GM19372 (cell line): ENCODE results near the gene RAD52.

Experiments used
- ATAC-seq: cut with Tn5 transposase; IDR thresholded peaks from one replicate; pipeline ENCODE4 v1.9.1; 2021; ENCODE audit warnings: mild to moderate bottlenecking, low read depth, moderate library complexity; ENCODE audit not compliant: unreplicated experiment

Gene RAD52

DNA sequence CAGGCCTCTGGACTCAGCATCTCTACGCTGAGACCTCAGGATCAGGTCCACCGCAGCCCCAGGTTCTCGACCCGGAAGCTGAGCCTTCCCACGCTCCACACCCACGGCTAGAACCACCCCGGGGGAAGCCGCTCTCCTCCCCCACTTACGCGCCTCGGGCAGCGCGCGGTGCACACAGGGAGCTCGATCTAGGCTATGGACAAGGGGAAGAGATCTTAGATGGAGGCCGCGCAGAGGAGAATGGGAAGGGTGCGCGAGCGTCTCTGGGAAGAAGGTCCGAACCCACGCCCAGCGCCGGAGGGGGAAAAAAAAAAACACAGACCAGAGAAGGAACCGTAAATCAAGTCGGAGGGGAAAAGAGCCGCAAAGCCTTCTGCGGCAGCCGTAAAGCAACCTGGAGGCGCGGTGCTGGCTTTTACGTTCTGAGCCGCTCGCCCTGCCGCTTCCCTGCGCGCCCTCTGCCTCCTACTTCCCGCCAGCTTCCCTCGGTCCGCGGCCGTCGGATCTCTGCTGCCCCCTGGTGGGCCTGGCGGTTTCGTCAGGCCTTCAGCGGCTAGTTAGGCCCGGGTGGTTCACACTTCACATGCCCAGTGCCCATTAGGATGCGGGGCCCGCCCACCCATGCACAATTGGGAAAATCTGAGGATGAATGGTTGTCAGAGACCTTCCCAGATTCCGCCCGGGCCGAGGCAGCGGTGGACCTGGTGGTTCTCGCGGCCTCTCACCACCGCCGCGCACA is at the start of gene RAD52:
RAD52 (minus strand) TSS at position 242 of the 739 bp plus-strand sequence. CDS start 16,636 bp downstream, outside the sequence.
- peak; percentile 80 for ATAC-seq

DNA sequence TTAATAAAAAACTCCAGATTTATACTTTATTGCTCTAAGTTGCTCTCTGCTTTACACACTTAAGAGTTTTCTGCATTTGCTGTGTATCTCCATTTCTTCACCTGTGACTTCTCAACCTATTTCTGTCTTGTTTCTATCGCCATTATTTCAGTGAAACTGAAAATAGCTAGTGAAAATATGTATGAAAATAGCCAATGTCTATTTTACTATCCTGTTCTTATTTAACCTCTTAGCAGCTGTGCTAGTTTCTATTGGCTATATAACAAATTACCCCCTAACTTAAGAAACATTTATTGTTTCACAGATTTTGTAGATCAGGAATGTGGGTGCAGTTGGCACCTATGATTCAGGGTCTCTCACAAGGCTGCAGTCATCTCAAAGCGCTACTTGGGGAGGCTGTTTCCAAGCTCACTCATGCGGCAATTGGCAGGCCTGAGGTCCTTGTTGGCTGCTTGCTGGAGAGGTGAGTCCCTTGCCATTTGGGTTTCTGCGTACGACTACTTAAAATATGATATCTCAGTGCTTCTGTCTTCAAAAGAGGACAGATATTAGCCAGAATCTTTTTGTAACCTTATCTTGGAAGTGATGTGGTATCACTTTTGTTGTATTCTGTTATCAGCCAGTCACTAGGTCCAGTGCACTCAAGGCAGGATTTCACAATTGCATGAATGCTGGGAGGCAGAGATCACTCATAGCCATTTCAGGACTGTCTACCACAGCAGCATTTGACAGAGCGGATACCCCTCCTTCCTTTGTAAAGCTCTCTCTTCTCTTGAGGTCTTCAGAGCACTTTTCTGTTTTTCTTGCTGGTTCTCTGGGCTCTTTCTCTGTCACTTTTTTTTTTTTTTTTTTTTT is 48.8 kb upstream of the RAD52 start:
- no peak for ATAC-seq

DNA sequence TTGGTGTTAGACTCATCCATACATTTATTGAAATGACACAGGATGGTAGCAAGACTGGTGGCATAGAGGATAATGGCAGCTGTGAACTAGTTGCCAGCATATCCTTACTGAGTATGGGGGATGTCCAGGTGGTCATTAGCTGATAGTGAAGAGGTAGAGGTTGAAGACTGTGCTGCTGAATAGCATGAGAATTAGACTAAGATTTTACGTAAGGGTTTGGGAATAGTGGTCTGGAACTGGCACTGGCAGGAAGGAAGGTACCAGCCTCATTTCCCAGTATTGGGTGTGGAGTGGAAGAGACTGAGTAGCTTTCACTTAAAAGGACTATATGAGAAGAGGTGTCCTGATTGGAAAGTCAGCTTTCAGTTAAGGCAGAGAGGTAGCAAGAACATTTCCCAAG is 48.0 kb upstream of the RAD52 start:
- ATAC-seq, result no peak

DNA sequence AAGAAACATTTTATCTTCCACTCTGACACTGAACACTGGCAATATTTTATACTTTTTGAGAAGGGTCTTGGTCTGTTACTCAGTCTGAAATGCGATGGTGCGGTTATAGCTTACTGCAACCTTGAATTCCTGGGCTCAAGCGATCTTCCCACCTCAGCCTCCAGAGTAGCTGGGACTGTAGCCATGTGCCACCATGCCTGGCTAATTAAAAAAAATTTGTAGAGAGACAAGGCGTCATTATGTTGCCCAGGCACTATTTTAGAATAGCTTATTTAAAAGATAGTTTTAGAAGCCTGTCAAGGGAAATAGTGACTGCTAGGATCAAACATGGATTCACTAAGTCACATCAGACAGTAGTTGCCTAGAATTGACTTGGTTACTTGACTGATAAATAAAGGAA is 47.4 kb upstream of the RAD52 start:
- no peak for ATAC-seq

DNA sequence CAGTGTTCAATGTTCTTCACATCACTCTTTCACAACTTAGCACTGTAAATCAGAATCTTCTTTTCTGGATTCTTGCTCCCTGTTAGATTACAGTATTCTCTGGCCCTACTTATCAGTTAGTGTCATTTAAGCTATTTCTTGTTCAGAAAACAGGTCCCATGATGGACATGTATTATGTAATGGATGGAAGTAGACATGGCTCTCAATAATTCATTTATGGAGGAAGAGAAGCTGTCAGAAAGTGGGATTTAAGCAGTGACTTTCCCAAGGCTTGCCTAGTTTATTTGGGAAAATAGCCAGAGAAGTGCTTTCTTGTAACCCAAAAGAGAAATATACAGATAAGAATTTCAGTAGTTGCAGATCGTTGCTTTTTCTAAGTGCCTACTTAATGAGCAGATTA is 43.2 kb upstream of the RAD52 start:
- no peak for ATAC-seq

DNA sequence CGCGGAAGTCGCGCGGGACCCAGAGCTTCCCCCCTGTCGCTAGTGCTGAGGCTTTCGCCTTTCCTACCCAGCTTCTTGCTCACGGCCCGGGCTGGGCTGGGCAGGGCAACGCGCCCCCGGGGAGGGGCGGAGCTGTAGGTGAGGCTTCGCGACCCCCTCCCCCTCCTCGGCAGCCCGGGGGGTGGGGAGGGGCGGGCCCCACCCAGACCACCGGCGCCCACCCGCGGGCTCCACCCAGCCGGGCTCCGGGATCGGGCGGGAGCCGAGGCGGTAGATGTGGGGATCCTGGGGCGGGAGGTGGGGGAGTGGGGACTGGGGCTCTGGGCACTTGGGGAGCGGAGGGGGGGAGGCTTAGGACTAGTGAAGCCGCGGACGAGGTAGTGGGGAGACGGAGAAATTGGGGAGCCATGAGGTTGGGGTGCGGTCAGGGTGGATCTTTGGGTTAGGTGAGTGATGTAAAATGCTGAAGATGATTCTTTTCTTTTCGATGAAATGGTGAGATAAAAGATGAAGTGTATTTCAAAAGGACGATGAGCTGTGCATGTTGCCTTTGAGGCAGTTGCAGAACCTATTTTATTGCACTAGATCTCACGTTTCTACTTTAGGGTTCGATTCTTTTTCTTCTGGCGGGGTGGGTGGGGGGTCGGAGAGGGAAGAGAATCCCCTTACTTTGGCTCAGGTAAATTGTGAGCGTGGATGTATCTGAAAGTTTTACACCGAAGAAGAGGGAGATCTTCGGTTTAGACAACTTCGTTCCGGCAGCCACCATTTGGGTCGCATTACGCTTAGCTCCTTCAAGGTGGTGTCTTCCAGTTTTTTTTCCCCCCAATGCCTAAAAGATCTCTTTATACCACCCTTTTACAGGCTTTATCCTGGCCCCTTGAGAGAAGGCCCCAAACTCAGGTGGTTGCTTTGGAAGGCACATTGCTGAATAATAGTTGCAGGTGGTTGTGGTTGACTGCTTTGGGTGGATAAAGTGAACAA is 42.1 kb upstream of the RAD52 start:
- ATAC-seq, result peak; percentile 39

DNA sequence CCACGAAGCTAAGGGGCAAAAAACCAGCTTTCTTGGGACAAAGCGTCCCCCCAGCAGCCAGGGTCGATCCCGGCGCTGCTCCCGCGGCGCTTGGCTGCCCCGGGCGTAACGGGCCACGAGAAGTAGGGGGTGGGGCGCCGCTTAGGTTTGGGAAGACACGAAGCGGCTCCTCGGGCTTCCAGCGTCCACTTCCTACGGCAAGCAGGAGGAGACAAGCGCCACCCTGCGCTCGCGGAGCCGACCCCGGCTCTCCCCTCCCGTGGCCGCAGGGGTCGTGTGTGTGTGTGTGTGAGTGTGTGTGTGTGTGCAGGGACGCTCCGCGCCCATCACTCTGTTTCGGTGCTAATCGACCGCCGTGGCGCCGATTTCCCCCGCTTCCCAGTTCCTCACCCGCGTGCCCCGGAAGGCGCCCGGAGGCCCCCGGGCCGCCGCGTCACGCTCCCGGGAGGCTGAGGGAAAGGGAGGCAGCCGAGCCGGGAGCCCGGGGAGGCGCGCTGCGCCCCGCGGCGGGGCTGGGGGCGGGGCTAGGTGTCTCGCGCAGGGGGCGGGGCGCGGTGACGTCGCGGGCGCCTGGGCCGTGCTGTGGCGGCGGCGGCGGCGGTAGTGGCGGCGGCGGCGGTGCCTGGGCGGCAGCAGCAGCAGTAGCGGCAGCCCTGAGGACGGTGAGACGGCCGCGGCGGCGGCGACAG is 41.3 kb upstream of the RAD52 start, which contains the start of gene ERC1:
ERC1 (plus strand) TSS at position 563 of the 689 bp plus-strand sequence. CDS start 36,681 bp downstream, outside the sequence.
- peak; percentile 86 for ATAC-seq

DNA sequence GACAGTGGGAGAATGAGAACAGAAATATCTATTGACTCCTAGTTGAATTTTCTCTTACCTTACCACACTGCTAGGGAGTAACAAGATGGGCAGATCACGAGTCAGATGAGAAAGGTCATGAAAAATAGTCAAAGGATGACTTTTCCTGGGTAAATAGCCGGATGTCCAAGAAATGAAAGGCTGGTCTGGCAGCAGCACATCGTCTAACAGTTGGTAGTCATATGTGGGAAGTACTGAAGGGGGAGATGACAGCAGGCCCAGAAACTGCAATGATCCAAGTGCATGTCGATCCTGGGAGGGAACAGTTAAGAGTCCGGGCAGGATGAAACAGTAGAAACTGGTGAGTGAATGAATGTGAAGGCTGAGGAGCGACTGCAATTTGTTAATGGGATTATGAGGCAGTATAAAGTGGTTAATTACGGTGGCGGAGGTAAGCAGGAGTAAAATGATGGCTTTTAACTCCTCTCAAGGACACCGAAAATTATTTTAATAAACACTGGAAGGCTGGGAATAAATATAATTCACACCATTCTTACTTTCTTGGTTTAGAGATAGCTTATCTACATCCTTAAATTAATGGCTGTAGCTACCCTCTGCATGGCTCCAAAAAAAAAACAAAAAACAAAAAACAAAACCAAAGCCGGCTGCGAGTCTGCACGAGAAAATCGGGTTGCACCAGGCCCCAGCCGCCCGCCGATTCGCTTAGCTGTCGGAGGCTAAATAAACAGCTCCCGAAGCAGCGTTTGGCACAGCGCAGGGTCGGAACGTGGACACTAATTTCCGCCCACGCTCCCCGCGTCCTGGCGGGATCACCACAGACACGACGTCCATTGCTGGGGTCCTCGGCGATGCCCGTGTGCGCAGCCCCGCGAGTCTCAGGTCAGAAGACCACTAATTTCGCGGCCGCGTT is 40.5 kb upstream of the RAD52 start:
- no peak for ATAC-seq

DNA sequence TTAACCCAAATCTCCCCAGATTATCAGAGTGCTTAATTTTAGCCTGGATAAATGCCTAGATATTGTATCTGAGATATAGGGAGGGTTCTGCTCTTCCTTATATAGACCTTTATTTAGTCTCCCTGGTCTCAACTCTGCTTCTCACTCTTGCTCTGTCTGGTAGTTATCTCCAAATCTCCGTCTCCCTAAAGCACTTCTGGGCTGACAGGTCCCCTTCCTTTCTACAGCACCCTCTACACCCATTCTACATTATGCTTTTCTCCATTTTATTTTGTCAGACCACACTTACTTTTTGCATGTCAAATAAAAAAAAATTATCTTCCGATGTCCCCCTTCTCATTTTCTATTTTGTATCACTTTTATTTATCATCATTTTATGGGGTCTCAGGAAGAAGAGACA is 39.6 kb upstream of the RAD52 start:
- no peak for ATAC-seq

DNA sequence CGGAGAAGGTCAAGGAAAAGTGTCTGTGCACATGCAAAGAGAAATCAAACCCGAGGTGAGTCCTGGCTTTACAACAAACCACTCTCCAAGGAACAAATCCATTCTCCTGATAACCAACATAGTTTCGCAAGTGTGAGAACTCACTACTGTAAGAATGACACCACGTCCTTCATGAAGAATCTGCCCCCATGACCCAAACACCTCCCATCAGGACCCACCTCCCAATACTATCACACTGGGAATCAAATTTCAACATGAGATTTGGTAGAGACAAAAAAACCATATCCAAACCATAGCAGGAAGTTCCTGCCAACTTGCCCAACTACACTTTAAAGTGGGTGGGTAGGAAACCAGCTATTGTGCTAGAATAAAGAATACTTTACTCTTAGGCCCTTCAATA is 39.2 kb upstream of the RAD52 start:
- ATAC-seq, result no peak

DNA sequence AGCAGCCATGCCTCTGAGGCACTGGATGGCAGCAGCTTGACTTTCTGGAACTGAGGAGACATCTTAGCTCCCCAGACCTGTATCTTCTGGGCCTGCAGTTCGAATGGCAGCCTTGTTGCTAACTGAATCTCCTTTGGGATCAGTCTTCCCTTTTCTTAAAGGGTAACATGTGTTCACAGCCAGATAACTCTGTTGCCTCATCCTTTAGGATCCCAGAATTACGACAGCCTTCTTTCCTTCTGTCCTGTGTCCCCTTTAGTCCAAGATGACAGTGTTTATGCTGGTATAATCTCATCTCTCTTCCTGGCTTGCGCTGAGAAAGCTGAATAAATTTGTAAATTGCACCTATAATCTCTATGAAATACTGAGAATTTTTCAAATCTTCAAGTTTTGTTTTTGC is 32.5 kb upstream of the RAD52 start:
- no peak for ATAC-seq

DNA sequence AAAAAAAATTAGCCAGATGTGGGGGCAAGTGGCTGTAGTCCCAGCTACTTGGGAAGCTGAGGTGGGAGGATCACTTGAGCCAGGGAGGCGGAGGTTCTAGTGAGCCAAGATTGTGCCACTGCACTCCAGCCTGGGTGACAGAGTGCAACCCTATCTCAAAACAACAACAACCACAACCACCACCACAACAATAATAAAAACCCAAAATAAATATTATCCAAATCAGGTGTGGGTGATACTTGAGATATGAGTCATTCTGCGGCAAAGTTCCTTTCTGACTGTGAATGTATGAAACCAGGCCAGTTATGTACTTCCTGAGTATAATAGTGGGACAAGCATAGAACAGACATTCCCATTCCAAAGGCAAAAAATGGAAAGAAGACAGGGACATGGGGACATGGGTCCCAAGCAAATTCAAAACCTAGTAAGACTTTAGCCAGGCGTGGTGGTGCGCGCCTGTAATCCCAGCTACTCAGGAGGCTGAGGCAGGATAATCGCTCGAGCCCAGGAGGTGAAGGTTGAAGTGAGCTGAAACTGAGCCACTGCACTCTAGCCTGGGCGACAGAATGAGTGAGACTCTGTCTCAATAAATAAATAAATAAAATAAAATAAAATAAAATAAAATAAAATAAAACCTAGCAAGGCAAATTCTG is 31.8 kb upstream of the RAD52 start:
- no peak for ATAC-seq

DNA sequence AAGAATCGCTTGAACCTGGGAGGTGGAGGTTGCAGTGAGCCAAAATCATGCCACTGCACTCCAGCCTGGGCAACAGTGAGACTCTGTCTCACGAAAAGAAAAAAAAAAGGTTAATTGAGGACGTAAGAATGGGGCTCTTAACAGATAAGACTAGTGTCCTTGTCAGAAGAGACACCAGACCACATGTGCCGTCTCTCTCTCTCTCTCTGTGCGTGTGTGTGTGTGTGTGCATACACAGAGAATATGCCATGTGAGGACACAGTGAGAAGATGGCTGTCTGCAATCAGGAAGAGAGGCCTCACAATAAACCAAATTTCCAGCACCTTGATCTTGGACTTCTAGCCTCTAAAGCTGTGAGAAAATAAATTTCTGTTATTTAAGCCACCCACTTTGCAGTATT is 29.9 kb upstream of the RAD52 start:
- no peak for ATAC-seq

DNA sequence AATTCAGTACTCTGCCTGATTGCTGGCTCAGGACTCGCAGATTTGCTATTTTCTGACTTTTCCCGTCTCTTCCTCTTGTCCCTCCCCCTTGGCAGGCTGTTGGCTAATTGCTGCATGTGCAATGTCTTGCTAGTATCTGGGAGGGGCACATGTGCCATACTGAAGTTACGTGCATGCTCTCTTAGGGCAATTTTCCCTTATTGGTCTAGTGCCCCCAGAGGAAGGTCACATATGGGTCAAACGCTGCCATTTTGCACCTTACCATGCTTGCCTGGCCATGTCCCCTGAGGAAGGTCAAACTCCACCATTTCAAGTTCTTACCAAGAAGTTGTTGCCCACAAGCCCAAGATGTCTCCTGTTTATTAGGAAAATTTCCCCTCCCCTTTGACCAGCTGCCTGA is 27.7 kb upstream of the RAD52 start:
- ATAC-seq, result no peak

DNA sequence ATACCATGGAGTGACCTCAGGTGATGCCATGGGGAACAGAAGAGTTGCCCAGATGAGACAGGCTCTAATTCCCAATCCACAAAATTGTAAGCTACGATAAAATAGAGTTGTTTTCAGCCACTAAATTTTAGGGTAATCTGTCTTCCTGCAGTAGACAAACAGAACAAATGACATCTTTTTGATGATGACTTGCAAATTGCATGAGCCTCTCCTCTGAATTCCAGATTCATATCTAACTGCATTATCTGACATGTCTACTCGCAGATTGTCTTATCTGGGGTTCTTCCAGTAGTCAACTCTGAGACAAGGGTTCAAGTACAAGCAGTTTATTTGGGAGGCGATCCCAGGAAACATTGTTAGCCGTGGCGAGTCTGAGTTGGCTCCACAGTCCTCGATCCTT is 27.1 kb upstream of the RAD52 start:
- ATAC-seq, result no peak

DNA sequence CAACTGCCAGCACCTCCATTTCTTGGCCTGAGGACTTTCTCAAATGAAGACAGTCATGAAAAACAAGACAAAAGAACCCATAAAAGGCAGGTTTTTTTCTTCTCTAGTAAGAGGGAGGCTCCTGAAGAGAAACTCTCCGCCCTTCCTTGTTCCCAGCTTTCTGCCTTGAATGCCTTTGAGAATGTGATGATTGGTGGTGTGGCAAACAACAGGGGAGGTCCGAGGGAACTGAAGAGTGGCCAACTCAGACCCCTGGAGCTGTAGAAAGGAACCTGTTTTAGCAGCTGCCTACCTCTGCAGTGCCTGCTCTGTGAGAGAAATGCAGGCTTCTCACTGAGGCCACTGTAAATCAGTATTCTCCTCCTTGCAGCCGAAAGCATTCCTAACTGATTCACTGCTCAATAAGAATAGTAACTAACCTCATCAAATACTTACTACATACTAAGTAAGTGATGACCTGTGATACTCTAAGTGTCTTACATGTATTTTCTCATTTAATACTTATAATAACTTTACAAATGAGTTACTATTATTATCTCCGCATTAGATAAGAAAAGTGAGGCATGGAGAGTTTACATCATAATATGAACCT is 24.9 kb upstream of the RAD52 start:
- ATAC-seq, result no peak

DNA sequence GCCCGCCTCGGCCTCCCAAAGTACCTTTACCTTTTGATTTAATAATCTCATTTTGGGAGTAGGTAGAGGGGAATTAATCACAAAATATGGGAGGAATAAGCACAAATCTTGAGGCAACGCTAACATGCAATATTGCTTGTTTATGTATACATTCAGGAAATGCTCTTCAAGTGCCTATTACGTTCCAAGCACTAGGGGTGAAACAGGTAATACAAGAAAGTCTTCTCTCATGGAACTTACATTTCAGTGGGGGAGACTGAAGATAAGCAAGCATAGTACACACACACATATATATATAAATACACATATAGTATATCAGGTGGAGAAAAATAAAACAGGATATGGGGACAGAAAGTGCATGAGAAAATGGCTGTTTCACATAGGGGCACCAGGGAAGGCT is 22.5 kb upstream of the RAD52 start:
- no peak for ATAC-seq

DNA sequence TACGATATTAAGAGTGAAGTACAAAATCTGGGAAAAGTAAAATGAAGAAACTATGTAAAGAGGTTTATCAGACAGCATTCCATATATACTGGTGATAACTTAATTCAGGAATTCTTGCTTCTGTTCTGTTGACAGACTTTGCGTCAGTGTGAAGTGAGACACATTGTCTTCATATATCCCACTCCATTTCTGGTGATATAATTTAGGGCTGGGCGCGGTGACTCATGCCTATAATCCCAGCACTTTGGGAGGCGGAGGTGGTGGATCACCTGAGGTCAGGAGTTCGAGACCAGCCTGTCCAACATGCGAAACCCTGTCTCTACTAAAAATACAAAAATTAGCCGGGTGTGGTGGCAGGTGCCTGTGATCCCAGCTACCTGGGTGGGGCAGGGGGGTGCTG is 20.3 kb upstream of the RAD52 start:
- ATAC-seq, result no peak
